ENCODE measurements around the gene PNPLA6. TPM values are rescaled to one million over a fixed set of nuclear protein-coding genes. Genes with fewer than 3 reads are reported as not detected.

Gene PNPLA6
- total RNA-seq, 6 experiments from 2014 or later = 38.7 to 61.8 (median 46.5) TPM

DNA sequence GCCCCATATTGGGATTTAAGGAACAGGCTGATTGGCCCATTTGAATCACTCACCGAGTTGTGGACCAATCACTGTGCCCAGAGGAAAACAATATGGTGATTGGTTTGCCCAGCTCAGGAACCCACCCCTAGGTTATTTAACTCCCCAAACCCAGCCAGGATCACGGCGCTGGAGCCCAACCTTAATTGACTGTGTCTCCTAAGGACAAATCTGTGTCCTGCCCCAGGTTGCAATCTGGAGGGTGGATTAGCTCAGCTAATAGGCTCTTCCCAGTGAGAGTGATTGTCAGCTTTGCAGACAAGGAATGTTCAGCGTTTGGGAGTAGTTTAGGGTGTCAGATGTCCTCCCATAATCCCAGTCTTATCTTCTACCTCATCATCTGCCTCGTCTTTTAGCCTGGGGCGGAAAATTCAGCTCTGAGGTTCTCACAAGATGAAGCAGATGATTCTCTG lies 23.1 kb upstream of the PNPLA6 start:
- WGBS (ENCODE audit: insufficient coverage, low coverage, low lambda C conversion rate, missing lambda C conversion rate) = 49% methylated on average over 3 of the region's 6 CpGs
- ATAC-seq (no peak), DNase-seq (no peak)
- Histone ChIP-seq H3K9me3 (no peaks in the 10 kb centered on the region), H3K4me3 (no peak overlapping the region), H3K27ac (no peak overlapping the region), H3K27me3 (no peaks in the 10 kb centered on the region), H3K4me1 (peaks cover 0 to 11% (median 0%) of the 10 kb centered on the region in 4 donors), H3K36me3 (no peaks in the 10 kb centered on the region)
- no peak for TF ChIP-seq POLR2A (IDR thresholded peaks at IDR 0.05)
- no peak for TF ChIP-seq CTCF (IDR thresholded peaks at IDR 0.05)
- intact Hi-C loops (cut with DNase I) = no loop called here

GRCh38 chr19:7513809-7514642 lies 21.5 kb upstream of the PNPLA6 start:
- peaks cover 0 to 11% (median 0%) of the 10 kb centered on the region in 4 donors for H3K4me1 ChIP-seq
- no peak for DNase-seq
- H3K27me3 ChIP-seq = no peaks in the 10 kb centered on the region
- ATAC-seq = no peak
- TF ChIP-seq POLR2A (IDR thresholded peaks at IDR 0.05) (no peak), CTCF (IDR thresholded peaks at IDR 0.05) (no peak)
- H3K36me3 ChIP-seq = no peaks in the 10 kb centered on the region
- WGBS (ENCODE audit: insufficient coverage, low coverage, low lambda C conversion rate, missing lambda C conversion rate) = 80% methylated on average over 5 of the region's 5 CpGs
- intact Hi-C loops (cut with DNase I) = no loop called here
- H3K9me3 ChIP-seq = no peaks in the 10 kb centered on the region
- H3K27ac ChIP-seq = peak overlapping the region in 1 of 3 donors; percentile 21
- H3K4me3 ChIP-seq = no peak overlapping the region

- DNase-seq (no peak), ATAC-seq (peak in 1 of 4 donors; percentile 5)
- Histone ChIP-seq H3K36me3 (no peaks in the 10 kb centered on the region), H3K9me3 (no peaks in the 10 kb centered on the region), H3K4me1 (peaks cover 0 to 16% (median 0%) of the 10 kb centered on the region in 4 donors), H3K4me3 (peak overlapping the region in 1 of 3 donors; percentile 34), H3K27me3 (no peaks in the 10 kb centered on the region), H3K27ac (peak overlapping the region in 2 of 3 donors; percentile 37 to 68)
- whole genome bisulfite sequencing (ENCODE audit: insufficient coverage, low coverage, low lambda C conversion rate, missing lambda C conversion rate) = 48% methylated on average over 7 of the region's 13 CpGs
- TF ChIP-seq CTCF (IDR thresholded peaks at IDR 0.05) (no peak), POLR2A (IDR thresholded peaks at IDR 0.05) (no peak)
- intact Hi-C loops (cut with DNase I) = no loop called here
Measured at GRCh38 chr19:7515110-7515644, 20.3 kb upstream of the PNPLA6 start.

GRCh38 chr19:7515645-7516151 lies 19.8 kb upstream of the PNPLA6 start, which contains the start of gene ZNF358:
Gene ZNF358 (plus strand): TSS chr19:7516103. CDS start chr19:7519243, 3,140 bp downstream.
- Histone ChIP-seq H3K4me1 (peaks cover 0 to 19% (median under 1%) of the 10 kb centered on the region in 4 donors), H3K9me3 (no peaks in the 10 kb centered on the region), H3K27me3 (no peaks in the 10 kb centered on the region), H3K36me3 (no peaks in the 10 kb centered on the region), H3K27ac (peak within 1 kb of the TSS; percentile 57 to 79 (median 68)), H3K4me3 (peak within 1 kb of the TSS; percentile 54 to 60 (median 60))
- ATAC-seq (peak; percentile 76 to 82 (median 80)), DNase-seq (peak; percentile 76 to 83 (median 77))
- 0% methylated on average over 3 of the region's 33 CpGs for WGBS (ENCODE audit: insufficient coverage, low coverage, low lambda C conversion rate, missing lambda C conversion rate)
- intact Hi-C loops (cut with DNase I) = no loop called here
- TF ChIP-seq CTCF (IDR thresholded peaks at IDR 0.05) (no peak), POLR2A (IDR thresholded peaks at IDR 0.05) (no peak)

All from right lobe of liver (tissue), 6 donors.